HepG2 (cell line): ENCODE results near the gene MLN. TPM values are rescaled to one million over a fixed set of nuclear protein-coding genes. Genes with fewer than 3 reads are reported as not detected.

Experiments used
- ADNP ChIP-seq: sonication (generic); formaldehyde crosslinking; IDR thresholded peaks from 2 replicates; pipeline ENCODE4 v1.4.0; 2020; ENCODE audit warnings: missing genetic modification reagents
- E2F5 ChIP-seq: sonication (generic); formaldehyde crosslinking; conservative IDR thresholded peaks from 2 replicates; pipeline ENCODE4 v1.4.0; 2020; ENCODE audit warnings: missing genetic modification reagents
- ELF3 ChIP-seq: IDR thresholded peaks from 2 replicates; pipeline ENCODE4 v1.6.1; 2016; ENCODE audit warnings: missing genetic modification reagents, missing compliant biosample characterization
- GFI1 ChIP-seq: sonication (generic); formaldehyde crosslinking; IDR thresholded peaks from 2 replicates; pipeline ENCODE4 v1.5.0; 2020; ENCODE audit warnings: missing genetic modification reagents, mild to moderate bottlenecking, borderline replicate concordance
- IRX3 ChIP-seq: sonication (generic); formaldehyde crosslinking; IDR thresholded peaks from 2 replicates; pipeline ENCODE4 v1.8.1; 2023; ENCODE audit warnings: mild to moderate bottlenecking, low read depth, missing genetic modification reagents, borderline replicate concordance
- KLF16 ChIP-seq, 2 experiments: sonication (generic) in 1 of 2; formaldehyde crosslinking in 1 of 2; IDR thresholded peaks; 2 replicates each; pipeline versions ENCODE4 v1.6.1 to v1.8.0; 2016 to 2023; ENCODE audit warnings: missing genetic modification reagents in 2 of 2, missing compliant biosample characterization in 1 of 2
- MIER3 ChIP-seq: IDR thresholded peaks from 2 replicates; pipeline ENCODE4 v1.6.1; 2016; ENCODE audit warnings: missing compliant biosample characterization, borderline replicate concordance
- PAX8 ChIP-seq: sonication (generic); formaldehyde crosslinking; IDR thresholded peaks from 2 replicates; pipeline ENCODE4 v1.8.0; 2022; ENCODE audit warnings: mild to moderate bottlenecking, missing genetic modification reagents, borderline replicate concordance
- RNF2 ChIP-seq: fragments of 450-650 bp; conservative IDR thresholded peaks from 2 replicates; pipeline ENCODE4 v1.6.1; 2016; ENCODE audit warnings: low read depth
- SIX4 ChIP-seq: sonication (generic); formaldehyde crosslinking; IDR thresholded peaks from 2 replicates; pipeline ENCODE4 v1.4.0; 2020; ENCODE audit warnings: missing genetic modification reagents
- SPEN ChIP-seq: sonication (generic); formaldehyde crosslinking; IDR thresholded peaks from 2 replicates; pipeline ENCODE4 v1.5.1; 2020; ENCODE audit warnings: low read depth, mild to moderate bottlenecking, missing genetic modification reagents
- SRSF9 ChIP-seq: fragments of 200-400 bp; formaldehyde crosslinking; IDR thresholded peaks from 2 replicates; pipeline ENCODE4 v1.6.1; 2018; ENCODE audit warnings: borderline replicate concordance, mild to moderate bottlenecking, low read depth, low read length; ENCODE audit not compliant: insufficient read depth, poor library complexity, severe bottlenecking
- ZNF556 ChIP-seq: sonication (generic); formaldehyde crosslinking; IDR thresholded peaks from 2 replicates; pipeline ENCODE4 v1.4.0; 2020; ENCODE audit warnings: mild to moderate bottlenecking, missing genetic modification reagents, borderline replicate concordance
- ZNF891 ChIP-seq: sonication (generic); formaldehyde crosslinking; IDR thresholded peaks from 2 replicates; pipeline ENCODE4 v1.5.0; 2020; ENCODE audit warnings: mild to moderate bottlenecking, missing genetic modification reagents
- ZSCAN31 ChIP-seq: sonication (generic); formaldehyde crosslinking; IDR thresholded peaks from 2 replicates; pipeline ENCODE4 v1.5.0; 2020; ENCODE audit warnings: low read depth, mild to moderate bottlenecking, missing genetic modification reagents
- polyA plus RNA-seq, 8 experiments: library from polyadenylated mRNA; depleted of rRNA in 3 of 8; stranded (reverse) in 7 of 8; unstranded in 1 of 8; fragments of >200 nt; fragmentation: Illumina TruSeq in 4 of 8; extraction: Trizol in 4 of 8; gene quantifications; 2 replicates each; pipeline versions ENCODE4 v1.2.1 to v1.2.3, GENCODE V29; 2011 to 2016; ENCODE audit warnings: low read depth in 4 of 8, missing spikeins in 1 of 8, mixed read lengths in 1 of 8; ENCODE audit not compliant: insufficient read depth in 1 of 8
- total RNA-seq, 5 experiments: library from RNA; depleted of rRNA; stranded (reverse); fragments of >200 nt; fragmentation: Illumina TruSeq; extraction: Trizol; gene quantifications; 2 replicates each; pipeline ENCODE4 v1.2.3, GENCODE V29; 2016; ENCODE audit warnings: low read depth in 1 of 5
- TF ChIP-seq, protein P1 (sequence below): sonication (generic); formaldehyde crosslinking; IDR thresholded peaks from 2 replicates; pipeline ENCODE4 v1.9.0; 2021; ENCODE audit warnings: missing genetic modification reagents, borderline replicate concordance
- TF ChIP-seq, protein P2 (sequence below): sonication (generic); formaldehyde crosslinking; IDR thresholded peaks from 2 replicates; pipeline ENCODE4 v1.4.0; 2020; ENCODE audit warnings: missing genetic modification reagents, borderline replicate concordance
- TF ChIP-seq, protein P3 (sequence below): sonication (generic); formaldehyde crosslinking; IDR thresholded peaks from 2 replicates; pipeline ENCODE4 v1.4.0; 2020; ENCODE audit warnings: missing genetic modification reagents, mild to moderate bottlenecking, borderline replicate concordance

The MLN gene
- total and polyA plus RNA-seq, 2 of the 13 experiments (the other 11 are each of a cell fraction or from before 2014, with no cell fraction given) = not detected

DNA sequence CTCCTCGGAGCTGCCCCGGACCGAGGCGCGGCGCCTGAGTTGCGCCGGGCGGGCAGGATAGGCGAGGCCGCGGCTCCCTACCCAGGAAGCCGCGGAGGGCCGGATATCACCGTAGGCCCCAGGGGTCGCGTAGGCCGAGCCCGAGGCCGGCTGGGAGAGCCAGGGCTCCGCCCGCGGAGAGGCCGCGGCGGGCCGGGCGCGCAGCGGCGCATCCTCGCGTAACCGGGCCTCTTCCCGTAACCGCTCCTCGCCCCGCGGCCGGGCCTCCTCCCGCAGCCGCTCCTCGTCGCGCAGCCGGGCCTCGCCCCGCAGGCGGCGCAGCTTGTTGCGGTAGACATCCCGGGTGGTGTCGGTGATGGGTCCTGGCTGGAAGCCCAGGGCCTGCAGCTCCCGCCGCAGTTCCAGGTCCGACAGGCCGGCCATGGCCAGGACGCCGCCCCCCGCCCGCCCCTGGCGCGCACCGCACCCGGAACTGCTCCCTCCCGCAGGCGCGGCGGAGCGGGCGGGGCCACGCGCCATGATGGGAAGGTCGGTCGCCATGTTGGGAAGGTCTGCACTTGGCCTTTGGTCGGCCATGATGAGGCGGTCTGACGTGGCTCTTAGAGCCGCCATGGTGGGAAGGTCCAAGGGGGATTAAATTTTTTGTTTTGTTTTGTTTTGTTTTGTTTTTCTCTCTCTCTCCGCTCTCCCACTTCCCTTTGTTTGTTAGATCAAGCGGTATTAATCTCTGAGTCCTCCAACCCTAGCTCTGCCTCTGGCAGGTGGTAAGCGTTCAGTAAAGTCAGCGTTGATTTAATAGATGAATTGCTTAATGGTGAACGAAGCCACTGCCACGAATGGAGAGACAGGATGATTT is 14.9 kb downstream of the MLN start, which contains the start of gene LEMD2 (continued):
- TF ChIP-seq, protein P1, sequence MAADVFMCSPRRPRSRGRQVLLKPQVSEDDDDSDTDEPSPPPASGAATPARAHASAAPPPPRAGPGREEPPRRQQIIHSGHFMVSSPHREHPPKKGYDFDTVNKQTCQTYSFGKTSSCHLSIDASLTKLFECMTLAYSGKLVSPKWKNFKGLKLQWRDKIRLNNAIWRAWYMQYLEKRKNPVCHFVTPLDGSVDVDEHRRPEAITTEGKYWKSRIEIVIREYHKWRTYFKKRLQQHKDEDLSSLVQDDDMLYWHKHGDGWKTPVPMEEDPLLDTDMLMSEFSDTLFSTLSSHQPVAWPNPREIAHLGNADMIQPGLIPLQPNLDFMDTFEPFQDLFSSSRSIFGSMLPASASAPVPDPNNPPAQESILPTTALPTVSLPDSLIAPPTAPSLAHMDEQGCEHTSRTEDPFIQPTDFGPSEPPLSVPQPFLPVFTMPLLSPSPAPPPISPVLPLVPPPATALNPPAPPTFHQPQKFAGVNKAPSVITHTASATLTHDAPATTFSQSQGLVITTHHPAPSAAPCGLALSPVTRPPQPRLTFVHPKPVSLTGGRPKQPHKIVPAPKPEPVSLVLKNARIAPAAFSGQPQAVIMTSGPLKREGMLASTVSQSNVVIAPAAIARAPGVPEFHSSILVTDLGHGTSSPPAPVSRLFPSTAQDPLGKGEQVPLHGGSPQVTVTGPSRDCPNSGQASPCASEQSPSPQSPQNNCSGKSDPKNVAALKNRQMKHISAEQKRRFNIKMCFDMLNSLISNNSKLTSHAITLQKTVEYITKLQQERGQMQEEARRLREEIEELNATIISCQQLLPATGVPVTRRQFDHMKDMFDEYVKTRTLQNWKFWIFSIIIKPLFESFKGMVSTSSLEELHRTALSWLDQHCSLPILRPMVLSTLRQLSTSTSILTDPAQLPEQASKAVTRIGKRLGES (CRISPR knock-in tag) = 0 out of 2 replicates have a peak, but pooled peaks have one; percentile 36
- TF ChIP-seq SRSF9 = no peak
- TF ChIP-seq SPEN (CRISPR knock-in tag) = peak; percentile 95
- TF ChIP-seq SIX4 = peak; percentile 56; the same call in 1 of the 2 replicates
- TF ChIP-seq ELF3 (CRISPR knock-in tag) = peak; percentile 99
- peak; percentile 91; the same call in 1 of the 2 replicates for TF ChIP-seq PAX8 (CRISPR knock-in tag)
- TF ChIP-seq IRX3 (CRISPR knock-in tag) = 0 out of 2 replicates have a peak, but pooled peaks have one; percentile 32
- peak in 1 of 2 experiments; percentile 72; a peak in 1 of 4 replicates for TF ChIP-seq KLF16 (CRISPR knock-in tag; IDR thresholded peaks at IDR 0.05)
- TF ChIP-seq GFI1 (CRISPR knock-in tag) = no peak
- TF ChIP-seq ADNP (CRISPR knock-in tag) = no peak
- TF ChIP-seq ZSCAN31 (CRISPR knock-in tag) = peak; percentile 89
- TF ChIP-seq, protein P2, sequence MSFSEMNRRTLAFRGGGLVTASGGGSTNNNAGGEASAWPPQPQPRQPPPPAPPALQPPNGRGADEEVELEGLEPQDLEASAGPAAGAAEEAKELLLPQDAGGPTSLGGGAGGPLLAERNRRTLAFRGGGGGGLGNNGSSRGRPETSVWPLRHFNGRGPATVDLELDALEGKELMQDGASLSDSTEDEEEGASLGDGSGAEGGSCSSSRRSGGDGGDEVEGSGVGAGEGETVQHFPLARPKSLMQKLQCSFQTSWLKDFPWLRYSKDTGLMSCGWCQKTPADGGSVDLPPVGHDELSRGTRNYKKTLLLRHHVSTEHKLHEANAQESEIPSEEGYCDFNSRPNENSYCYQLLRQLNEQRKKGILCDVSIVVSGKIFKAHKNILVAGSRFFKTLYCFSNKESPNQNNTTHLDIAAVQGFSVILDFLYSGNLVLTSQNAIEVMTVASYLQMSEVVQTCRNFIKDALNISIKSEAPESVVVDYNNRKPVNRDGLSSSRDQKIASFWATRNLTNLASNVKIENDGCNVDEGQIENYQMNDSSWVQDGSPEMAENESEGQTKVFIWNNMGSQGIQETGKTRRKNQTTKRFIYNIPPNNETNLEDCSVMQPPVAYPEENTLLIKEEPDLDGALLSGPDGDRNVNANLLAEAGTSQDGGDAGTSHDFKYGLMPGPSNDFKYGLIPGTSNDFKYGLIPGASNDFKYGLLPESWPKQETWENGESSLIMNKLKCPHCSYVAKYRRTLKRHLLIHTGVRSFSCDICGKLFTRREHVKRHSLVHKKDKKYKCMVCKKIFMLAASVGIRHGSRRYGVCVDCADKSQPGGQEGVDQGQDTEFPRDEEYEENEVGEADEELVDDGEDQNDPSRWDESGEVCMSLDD (CRISPR knock-in tag) = peak; percentile 66; the same call in 1 of the 2 replicates
- TF ChIP-seq MIER3 = peak; percentile 97
- TF ChIP-seq E2F5 (CRISPR knock-in tag) = peak; percentile 84
- TF ChIP-seq, protein P3, sequence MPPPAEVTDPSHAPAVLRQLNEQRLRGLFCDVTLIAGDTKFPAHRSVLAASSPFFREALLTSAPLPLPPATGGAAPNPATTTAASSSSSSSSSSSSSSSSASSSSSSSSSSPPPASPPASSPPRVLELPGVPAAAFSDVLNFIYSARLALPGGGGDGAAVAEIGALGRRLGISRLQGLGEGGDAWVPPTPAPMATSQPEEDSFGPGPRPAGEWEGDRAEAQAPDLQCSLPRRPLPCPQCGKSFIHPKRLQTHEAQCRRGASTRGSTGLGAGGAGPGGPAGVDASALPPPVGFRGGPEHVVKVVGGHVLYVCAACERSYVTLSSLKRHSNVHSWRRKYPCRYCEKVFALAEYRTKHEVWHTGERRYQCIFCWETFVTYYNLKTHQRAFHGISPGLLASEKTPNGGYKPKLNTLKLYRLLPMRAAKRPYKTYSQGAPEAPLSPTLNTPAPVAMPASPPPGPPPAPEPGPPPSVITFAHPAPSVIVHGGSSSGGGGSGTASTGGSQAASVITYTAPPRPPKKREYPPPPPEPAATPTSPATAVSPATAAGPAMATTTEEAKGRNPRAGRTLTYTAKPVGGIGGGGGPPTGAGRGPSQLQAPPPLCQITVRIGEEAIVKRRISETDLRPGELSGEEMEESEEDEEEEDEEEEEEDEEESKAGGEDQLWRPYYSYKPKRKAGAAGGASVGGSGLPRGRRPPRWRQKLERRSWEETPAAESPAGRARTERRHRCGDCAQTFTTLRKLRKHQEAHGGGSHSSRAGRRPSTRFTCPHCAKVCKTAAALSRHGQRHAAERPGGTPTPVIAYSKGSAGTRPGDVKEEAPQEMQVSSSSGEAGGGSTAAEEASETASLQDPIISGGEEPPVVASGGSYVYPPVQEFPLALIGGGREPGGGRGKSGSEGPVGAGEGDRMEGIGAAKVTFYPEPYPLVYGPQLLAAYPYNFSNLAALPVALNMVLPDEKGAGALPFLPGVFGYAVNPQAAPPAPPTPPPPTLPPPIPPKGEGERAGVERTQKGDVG (CRISPR knock-in tag) = no peak
- peak; percentile 67; the same call in 1 of the 2 replicates for TF ChIP-seq ZNF891 (CRISPR knock-in tag)
- TF ChIP-seq RNF2 = peak; percentile 59
- peak; percentile 96; the same call in 1 of the 2 replicates for TF ChIP-seq ZNF556 (CRISPR knock-in tag)
